Frontal cortex (tissue), 4 donors: ENCODE measurements around the gene MCRIP2. TPM values are rescaled to one million over a fixed set of nuclear protein-coding genes. Genes with fewer than 3 reads are reported as not detected.

ENCODE experiments used
- DNase-seq, 2 donors: peaks; one replicate each; pipeline ENCODE4 v3.0.0; 2012; ENCODE audit warnings: low spot score in 2 of 2
- FAIRE-seq: peaks from 2 replicates; lab custom pipeline; 2012; peaks lifted over from hg19 to GRCh38; lab: Jason Lieb, UNC
- total RNA-seq: library from RNA; depleted of rRNA; stranded (reverse); fragments of >200 nt; gene quantifications from one replicate; pipeline ENCODE4 v1.2.3, GENCODE V29; 2014
- donor health status: control.
- donor health status: control.
- donor health status: control.

MCRIP2 gene
- total RNA-seq, 1 donor from 2014 or later, result 9.8 TPM

DNA sequence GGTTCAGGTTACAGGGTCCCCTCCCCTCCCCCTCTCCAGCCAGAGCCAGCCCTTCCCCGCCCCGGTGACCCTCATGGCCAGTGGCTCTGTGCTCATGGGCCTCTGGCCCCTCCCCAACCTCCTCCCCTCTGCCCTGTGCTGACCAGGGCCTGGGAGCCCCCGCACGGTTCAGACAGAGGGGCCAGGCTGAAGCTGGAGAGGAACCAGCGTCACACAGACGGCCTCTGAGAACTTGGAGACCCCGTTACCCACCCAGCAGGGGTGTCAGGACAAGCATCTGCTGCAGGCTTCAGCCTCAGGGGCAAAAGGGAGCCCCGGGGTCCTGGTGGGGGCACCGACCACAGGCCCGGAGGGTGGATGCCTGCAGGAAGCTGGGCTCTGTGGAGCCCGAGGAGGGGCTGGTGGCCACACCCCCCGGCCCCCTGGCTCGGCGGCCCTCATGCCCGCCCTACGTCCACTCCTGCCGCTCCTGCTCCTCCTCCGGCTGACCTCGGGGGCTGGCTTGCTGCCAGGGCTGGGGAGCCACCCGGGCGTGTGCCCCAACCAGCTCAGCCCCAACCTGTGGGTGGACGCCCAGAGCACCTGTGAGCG lies 10.7 kb upstream of the MCRIP2 start, which contains the start of gene WFIKKN1:
Gene WFIKKN1, plus strand, starts transcription at position 171 of the 591 bp plus-strand sequence. Its CDS starts 269 bp downstream, at position 440.
- no peak for FAIRE-seq
- DNase-seq, result no peak

DNA sequence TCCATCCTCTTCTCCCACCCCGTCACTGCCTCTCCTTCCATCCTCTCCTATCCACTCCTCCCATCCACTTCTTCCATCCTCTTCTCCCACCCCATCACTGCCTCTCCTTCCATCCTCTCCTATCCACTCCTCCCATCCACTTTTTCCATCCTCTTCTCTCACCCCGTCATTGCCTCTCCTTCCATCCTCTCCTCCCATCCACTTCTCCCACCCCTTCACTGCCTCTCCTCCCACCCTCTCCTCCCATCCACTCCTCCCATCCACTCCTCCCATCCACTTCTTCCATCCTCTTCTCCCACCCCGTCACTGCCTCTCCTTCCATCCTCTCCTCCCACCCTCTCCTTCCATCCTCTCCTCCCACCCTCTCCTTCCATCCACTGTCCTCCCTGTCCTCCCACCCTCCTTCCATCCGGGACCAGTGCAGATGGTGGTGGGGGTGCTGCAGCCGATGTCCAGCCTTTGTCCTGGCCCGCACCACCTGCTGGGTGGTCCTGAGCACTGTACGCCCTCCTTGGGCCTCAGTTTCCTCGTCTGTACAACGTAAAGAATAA lies 9.7 kb upstream of the MCRIP2 start:
- DNase-seq, result no peak
- no peak for FAIRE-seq

DNA sequence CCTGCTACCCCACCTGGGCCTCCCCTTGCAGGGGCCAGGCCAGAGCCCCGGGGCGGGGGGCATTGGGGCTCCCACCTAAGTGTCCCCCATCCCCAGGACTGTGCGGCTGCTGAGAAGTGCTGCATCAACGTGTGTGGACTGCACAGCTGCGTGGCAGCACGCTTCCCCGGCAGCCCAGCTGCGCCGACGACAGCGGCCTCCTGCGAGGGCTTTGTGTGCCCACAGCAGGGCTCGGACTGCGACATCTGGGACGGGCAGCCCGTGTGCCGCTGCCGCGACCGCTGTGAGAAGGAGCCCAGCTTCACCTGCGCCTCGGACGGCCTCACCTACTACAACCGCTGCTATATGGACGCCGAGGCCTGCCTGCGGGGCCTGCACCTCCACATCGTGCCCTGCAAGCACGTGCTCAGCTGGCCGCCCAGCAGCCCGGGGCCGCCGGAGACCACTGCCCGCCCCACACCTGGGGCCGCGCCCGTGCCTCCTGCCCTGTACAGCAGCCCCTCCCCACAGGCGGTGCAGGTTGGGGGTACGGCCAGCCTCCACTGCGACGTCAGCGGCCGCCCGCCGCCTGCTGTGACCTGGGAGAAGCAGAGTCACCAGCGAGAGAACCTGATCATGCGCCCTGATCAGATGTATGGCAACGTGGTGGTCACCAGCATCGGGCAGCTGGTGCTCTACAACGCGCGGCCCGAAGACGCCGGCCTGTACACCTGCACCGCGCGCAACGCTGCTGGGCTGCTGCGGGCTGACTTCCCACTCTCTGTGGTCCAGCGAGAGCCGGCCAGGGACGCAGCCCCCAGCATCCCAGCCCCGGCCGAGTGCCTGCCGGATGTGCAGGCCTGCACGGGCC lies 8.9 kb upstream of the MCRIP2 start:
- DNase-seq (no peak), FAIRE-seq (no peak)

DNA sequence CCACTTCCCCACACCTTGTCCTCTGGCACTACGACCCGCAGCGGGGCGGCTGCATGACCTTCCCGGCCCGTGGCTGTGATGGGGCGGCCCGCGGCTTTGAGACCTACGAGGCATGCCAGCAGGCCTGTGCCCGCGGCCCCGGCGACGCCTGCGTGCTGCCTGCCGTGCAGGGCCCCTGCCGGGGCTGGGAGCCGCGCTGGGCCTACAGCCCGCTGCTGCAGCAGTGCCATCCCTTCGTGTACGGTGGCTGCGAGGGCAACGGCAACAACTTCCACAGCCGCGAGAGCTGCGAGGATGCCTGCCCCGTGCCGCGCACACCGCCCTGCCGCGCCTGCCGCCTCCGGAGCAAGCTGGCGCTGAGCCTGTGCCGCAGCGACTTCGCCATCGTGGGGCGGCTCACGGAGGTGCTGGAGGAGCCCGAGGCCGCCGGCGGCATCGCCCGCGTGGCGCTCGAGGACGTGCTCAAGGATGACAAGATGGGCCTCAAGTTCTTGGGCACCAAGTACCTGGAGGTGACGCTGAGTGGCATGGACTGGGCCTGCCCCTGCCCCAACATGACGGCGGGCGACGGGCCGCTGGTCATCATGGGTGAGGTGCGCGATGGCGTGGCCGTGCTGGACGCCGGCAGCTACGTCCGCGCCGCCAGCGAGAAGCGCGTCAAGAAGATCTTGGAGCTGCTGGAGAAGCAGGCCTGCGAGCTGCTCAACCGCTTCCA lies 8.1 kb upstream of the MCRIP2 start:
- no peak for FAIRE-seq
- DNase-seq, result no peak

DNA sequence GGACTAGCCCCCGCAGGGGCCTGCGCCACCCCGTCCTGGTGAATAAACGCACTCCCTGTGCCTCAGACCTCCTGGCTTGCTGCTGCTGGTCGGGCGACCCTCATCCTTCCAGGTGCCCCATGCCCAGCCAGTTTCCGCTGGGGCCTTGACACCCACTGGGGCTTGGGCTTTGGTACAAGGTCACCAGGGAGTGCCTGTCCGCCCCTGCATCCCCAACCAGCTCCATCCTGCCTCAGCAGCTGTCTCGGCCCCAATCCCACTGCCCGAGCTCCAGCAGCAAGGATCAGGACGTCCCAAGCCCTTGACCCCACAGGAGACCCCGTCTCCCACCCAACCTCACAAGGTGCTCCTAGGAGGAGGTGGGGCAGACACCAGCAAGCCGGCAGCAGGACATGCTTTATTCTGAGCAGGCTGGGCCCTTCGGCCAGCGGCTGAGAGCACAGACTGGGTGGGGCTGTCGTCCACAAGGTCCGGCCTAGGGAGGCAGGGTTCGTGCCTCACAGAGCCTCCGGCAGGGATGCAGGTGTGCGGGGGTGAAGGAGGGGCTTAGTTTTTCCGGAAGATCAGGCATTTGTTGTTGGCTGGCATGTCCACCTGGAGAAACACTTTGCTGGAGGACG lies 7.5 kb upstream of the MCRIP2 start:
- no peak for FAIRE-seq

DNA sequence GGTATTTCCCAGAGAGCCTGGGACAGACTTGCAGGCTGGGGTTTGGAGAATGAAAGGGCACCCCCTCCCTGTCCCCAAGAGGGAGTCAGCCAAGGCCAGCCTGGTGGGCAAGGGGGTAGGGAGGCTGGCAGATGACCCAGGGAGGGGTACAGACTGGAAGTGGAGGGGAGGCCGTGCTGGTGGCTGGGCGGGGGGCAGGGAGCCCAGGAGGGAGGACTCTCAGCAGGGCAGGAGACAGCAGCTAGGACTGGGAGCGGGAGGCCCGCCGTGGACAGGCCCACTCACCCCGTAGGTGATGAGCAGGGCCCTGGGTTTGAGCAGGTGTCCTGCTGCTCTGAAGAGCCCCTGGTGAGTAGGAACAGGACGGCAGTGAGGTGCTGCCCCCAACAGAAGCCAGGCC lies 6.6 kb upstream of the MCRIP2 start:
- DNase-seq (no peak), FAIRE-seq (no peak)

More for the DNA sequence above, 7.5 kb upstream of the MCRIP2 start:
- DNase-seq, result no peak

DNA sequence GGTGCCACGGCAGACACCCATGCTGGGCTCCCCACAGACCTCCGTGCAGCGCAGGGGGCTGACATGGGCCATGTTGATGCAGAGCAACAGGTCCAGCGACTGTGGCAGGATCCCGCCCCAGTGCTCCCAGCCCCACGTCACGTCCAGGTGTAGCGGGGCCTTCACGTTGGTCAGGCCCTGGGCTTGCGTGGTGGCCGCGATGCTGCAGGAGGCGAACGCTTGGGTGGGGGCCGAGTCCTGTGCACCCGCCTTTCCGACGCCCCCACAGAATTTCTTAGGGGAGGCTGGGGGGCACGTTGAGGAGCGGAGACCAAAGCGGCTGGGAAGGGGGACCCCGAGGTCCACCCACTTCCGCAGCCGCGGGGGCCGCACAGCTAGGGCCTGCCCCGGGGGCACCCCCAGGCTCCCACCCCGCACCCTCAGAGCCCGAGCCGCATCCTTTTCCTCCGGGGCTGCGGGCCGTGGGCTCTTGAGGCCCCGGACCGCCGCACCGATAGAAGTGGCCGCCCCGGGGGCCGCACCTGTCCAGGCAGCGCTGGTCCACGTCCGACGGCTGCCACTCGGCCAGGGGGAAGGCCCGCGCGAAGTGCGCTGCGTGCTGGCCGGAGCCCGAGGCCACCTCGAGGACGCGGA lies 5.9 kb upstream of the MCRIP2 start:
- DNase-seq (no peak), FAIRE-seq (no peak)

DNA sequence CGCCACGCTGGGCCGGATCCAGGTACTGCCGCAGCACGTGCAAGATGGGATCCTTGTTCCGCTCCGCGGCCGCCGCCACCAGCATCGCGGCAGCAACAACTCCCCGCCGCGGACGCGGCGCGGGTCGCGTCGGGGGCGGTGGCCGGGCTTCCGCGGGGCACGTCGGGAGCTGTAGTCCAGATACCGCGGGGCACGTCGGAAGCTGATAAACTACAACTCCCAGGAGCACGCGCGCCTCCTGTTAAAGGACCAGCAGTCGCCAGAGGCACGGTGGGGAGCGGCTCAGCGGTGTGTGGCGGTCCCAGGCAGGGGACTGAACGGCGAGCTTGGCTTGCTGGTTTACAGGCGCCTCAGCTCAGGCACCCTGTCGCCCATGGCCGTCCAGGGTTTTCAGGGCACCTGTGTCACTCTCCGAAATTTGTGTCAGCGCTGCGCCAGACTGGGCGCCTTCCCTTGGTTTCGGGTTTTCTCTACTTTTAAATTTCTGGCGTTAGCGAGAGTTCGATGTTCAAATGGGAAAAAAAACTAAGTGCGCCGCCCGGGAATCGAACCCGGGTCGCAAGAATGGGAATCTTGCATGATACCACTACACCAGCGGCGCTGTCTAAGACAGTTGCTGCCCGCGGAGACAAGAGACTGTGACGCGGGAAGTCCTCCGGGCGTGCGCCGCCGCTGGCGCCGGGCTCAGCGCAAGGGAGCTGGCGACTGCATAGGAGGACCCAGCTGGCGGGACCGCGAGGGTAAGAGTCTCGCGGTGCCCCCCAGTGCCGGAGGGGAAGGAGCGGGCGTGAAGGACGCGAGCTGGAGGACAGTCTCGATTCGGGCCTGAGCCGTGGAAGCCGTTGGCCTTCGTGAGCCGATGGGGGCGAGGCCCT lies 5.2 kb upstream of the MCRIP2 start, which contains the start of gene METTL26:
Gene METTL26, minus strand, starts transcription at position 100 of the 875 bp plus-strand sequence. Its CDS starts 15 bp downstream, at position 85.
- FAIRE-seq (no peak), DNase-seq (peak; percentile 99 to 100)

DNA sequence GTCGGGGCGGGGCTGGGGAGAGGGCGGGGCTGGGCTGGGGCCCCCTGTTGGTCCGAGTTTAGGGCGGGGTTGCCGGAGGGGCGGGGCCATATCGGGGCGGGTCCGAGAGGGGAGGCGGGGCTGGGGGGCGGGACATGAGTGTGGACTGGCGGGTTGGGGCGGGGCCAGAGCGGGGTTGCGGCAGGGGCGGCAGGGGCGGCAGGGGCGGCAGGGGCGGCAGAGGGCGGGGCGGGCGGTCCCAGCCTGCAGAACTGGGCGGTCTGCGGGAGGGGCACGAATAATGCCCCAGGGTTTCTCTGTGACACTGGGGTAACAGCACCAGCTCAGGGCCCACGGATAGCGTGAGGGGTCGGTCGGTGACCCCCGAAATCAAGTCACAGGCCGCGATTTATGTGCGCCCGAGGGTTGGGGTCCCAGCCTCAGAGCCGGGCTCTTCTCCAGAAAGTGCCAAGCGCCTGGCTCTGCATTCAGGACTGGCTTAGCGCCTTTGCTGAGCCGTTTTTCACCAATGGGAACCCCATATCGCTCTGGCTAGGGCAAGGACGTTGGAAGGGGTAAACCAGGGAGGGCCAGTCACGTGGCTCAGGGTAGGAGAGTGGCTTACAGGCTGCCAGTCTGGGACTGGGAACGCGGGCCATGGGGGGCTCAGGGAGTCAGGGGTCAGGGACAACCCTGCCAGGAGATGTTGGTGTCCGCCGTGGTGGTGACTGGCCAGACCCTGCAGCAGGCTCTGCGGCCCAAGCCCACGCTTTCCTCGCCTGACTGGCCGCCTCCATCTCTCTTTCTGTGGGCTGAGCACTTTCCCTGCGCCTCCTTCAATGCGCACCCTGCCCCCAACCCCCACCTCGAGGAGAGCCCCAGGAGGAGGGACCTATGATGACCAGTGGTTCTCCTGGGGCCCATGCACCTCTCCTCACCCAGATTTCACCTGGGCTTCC lies 4.3 kb upstream of the MCRIP2 start:
- DNase-seq (peak; percentile 100), FAIRE-seq (no peak)

DNA sequence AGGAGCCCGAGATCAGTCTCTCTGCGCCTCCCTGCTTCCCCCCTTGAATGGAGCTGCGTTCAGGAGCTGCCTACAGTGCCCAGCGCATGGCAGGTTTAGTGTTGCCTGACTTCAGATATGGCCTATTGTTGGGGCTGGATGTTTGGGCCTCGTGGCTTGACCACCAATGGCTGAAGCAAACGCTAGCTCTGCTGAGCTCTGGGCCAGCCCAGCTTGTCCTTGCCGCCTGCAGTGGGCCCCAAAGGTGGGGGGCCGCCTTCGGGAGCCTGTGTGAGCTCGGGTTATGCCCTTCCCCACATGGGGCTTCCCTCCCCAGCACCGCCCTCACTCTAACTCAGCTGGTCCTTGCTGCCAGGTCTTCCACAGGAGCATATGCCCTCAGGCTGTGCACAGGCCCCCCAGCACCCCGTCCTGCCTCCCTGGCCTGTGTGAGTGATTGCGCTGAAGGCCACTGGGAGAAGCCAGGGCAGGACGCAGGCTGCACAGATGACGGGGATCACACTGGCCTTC lies 3.5 kb upstream of the MCRIP2 start:
- no peak for DNase-seq
- FAIRE-seq, result no peak

DNA sequence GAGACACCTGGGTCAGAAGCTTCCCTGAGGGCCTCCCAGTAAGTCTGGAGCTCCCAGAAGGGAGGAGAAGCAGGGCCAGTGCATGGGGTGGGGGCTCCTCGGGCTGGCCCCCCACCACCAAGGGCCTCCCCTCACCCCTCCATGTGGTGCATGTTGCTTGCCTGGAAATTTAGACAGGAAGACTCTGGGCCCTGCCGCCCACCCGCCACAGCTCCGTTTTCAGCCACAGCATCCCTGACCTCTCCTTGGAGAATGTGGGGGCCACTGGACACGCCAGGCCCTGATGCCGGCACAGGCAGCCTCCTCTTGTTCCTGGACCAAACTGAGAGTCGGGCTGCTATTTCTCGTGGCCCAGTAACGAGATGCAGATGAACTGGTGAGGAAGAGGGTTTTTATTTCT lies 2.8 kb upstream of the MCRIP2 start:
- FAIRE-seq, result no peak
- no peak for DNase-seq

DNA sequence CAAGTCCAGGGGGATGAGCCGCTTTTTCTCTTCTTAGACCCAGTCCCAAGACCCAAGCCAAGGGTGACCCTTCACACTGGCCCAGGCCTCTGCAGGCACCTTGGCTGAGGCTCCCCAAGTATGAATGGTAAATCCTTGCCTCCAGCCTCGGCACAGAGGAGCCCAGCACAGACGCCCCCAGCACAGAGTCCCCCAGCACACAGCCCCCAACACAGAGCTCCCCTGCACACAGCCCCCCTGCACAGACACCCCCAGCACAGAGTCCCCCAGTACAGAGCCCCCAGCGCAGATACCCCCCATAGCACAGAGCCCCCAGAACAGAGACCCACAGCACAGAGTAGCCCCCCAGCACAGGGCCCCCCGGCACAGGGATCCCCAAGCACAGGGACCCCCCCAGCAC lies 1.0 kb upstream of the MCRIP2 start:
- no peak for FAIRE-seq
- DNase-seq, result no peak

DNA sequence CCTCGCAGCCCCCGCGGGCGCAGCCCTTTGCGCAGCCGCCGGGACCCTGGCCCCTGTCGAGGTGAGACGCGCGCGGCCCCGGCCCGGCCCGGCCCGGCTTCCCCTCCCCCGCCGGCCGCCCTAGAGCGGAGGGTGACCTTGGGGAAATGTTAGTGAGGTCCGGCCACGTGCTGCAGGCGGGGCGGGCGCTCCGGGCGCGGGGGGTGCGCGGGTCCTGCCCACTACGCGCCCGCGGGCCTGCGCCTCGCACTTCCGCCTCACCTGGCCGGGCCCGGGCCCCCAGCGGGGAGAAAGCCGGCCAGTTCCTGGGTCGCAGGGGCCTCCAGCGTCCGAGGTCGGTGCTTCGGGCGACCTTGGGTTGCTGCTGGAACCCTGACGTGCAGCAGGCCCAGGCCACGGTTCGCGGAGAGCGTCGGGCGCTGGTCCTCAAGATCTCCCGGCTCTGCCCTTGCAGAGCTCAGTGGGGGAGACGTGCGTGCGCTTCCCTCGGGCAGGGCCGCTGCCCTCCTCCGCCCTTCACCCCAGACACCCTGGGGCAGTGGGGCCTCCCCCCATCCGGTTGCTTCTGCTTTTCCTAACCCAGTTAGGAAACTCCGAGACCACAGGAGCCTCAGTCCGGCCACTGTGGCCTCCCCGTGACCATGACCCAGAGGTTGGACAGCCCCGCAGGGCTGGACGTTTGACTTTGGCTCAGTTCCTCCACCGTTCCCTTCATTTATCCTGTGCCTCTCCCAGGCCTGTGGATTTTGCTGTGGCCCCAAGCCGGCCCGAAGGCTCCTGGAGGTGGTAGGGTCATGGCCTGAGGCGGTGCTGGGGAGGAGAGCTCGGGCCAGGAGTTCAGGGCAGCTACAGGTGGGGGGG lies 791 bp downstream of the MCRIP2 start:
- FAIRE-seq (no peak), DNase-seq (peak; percentile 74 to 75)

DNA sequence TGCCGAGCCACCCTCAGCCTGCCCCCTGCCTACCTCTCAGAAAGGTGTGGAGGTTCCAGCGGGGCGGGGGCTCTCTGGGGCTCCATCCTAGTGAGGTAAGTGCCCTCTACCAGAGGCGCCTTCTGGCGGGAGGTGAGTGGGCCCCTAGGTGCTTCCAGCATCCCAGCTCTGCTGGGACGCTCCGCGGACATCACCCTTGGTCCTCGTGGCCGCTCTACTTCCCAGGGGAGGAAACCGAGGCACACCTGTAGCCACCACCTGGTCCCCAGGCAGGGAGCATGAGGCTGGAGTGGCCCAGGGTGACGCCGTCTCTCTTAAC lies 1.4 kb downstream of the MCRIP2 start:
- DNase-seq (no peak), FAIRE-seq (no peak)

DNA sequence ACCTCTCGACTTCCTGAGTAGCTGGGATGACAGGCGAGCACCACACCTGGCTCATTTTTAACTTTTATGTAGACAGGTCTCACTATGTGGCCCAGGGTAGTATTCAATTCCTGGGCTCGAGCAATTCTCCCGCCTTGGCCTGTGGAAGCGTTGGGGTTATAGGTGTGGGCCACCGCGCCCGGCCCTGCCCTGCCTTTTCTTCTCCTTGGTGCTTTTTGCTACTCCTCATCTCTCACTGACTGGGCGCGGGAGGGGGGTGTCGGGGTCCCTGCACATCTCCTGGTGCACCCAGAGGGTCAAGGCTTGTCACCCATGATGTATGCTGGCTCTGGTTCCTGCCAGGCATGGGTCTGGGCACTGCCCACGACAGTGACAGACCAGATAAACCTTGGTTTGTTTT lies 2.9 kb downstream of the MCRIP2 start:
- DNase-seq (no peak), FAIRE-seq (no peak)

DNA sequence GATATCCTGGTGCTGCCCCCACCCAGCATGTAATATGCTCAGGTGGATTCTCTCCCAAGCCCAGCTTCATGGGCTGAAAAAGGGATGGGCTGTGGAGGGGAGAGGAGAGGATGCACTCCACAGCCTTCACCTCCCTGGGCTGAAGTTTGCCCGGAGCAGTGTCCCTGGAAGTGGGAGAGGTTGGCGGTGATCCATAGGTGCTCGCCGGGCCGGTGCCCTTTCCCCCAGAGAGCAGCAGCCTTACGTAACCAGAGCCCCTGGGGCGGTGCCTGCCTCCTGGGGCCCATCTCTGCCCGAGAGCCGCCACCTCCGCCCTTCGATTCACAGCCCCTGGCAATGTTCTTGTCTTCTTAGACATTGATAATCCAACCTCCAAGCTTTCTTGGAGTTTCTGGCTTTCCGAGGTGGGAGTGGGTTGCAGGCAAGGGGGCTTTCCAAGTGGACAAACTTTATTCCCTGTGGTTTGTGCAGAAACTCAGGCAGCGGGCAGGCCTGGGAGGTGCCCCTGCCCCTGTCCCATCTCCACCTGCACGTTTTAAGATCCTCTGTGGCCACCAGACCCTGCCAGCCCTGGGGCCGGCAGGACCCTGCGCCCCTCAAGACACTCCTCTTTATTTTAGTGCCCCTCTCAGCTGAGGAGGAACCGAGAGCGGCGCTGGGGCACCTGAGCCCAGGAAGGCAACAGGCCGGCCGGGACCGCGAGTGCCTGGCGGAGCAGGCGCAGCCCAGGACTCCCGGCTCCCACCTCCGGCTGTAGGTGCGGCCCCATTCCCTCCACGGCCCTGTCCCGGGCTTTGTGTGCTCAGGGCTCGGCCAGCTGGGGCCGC lies 4.4 kb downstream of the MCRIP2 start:
- FAIRE-seq (no peak), DNase-seq (no peak)
